ENCODE data around the gene HSP90B1.

GRCh38 chr12:103994235-103994634, 64.0 kb downstream of the HSP90B1 start:
- TF ChIP-seq POLR2A (IDR thresholded peaks at IDR 0.05; ENCODE audit: insufficient read depth in 1 of 2, low read depth in 2 of 2, low read length in 2 of 2) (no peak), NR2F6 (IDR thresholded peaks at IDR 0.05) (no peak), NR2F6 (CRISPR knock-in tag; IDR thresholded peaks at IDR 0.05) (no peak), EP300 (IDR thresholded peaks at IDR 0.05; ENCODE audit: low read depth in 2 of 2, low read length in 2 of 2) (no peak), EP300 (CRISPR knock-in tag; IDR thresholded peaks at IDR 0.05; ENCODE audit: borderline replicate concordance) (no peak), BCL3 (CRISPR knock-in tag; IDR thresholded peaks at IDR 0.05) (no peak), CTCF (CRISPR knock-in tag; IDR thresholded peaks at IDR 0.05) (no peak), ZNF776 (CRISPR knock-in tag; IDR thresholded peaks at IDR 0.05) (no peak)
